HepG2 (cell line): ENCODE results near the gene BRPF1. TPM values are rescaled to one million over a fixed set of nuclear protein-coding genes. Genes with fewer than 3 reads are reported as not detected.

Source experiments
- ATF5 ChIP-seq: sonication (generic); formaldehyde crosslinking; IDR thresholded peaks from 2 replicates; pipeline ENCODE4 v1.4.0; 2020; ENCODE audit warnings: mild to moderate bottlenecking, low read depth, missing genetic modification reagents
- DRAP1 ChIP-seq: IDR thresholded peaks from 2 replicates; pipeline ENCODE4 v1.6.1; 2016; ENCODE audit warnings: missing genetic modification reagents, missing compliant biosample characterization
- HNF4A ChIP-seq: sonication (generic); formaldehyde crosslinking; IDR thresholded peaks from 2 replicates; pipeline ENCODE4 v1.4.0; 2020; ENCODE audit warnings: missing genetic modification reagents
- HNRNPUL1 ChIP-seq: fragments of 200-400 bp; formaldehyde crosslinking; IDR thresholded peaks from 2 replicates; pipeline ENCODE4 v1.6.1; 2017; ENCODE audit warnings: low read depth, mild to moderate bottlenecking, low read length, moderate library complexity
- MAFG ChIP-seq: sonication (generic); formaldehyde crosslinking; IDR thresholded peaks from 2 replicates; pipeline ENCODE4 v1.5.1; 2020; ENCODE audit warnings: mild to moderate bottlenecking, missing genetic modification reagents
- NR1H2 ChIP-seq: sonication (generic); formaldehyde crosslinking; IDR thresholded peaks from 2 replicates; pipeline ENCODE4 v1.8.1; 2022; ENCODE audit warnings: low read depth, missing genetic modification reagents, borderline replicate concordance
- NR2F1 ChIP-seq, 2 experiments: fragments of 450-650 bp in 1 of 2; formaldehyde crosslinking in 1 of 2; IDR thresholded peaks; 2 replicates each; pipeline versions ENCODE4 v1.5.0 to v1.6.1; 2016 to 2020; ENCODE audit warnings: mild to moderate bottlenecking in 1 of 2, missing compliant biosample characterization in 1 of 2, missing genetic modification reagents in 1 of 2, moderate library complexity in 1 of 2
- PAWR ChIP-seq: sonication (generic); formaldehyde crosslinking; IDR thresholded peaks from 2 replicates; pipeline ENCODE4 v1.4.0; 2020; ENCODE audit warnings: missing genetic modification reagents, mild to moderate bottlenecking, borderline replicate concordance
- PBX3 ChIP-seq: sonication (generic); formaldehyde crosslinking; IDR thresholded peaks from 2 replicates; pipeline ENCODE4 v1.8.1; 2023; ENCODE audit warnings: missing genetic modification reagents, inconsistent platforms, borderline replicate concordance
- SMAD3 ChIP-seq: sonication (generic); formaldehyde crosslinking; IDR thresholded peaks from 2 replicates; pipeline ENCODE4 v1.4.0; 2020; ENCODE audit warnings: missing genetic modification reagents
- SOX6 ChIP-seq, 2 experiments: fragments of 450-650 bp in 1 of 2; sonication (generic) in 1 of 2; formaldehyde crosslinking in 1 of 2; IDR thresholded peaks; 2 replicates each; pipeline versions ENCODE4 v1.4.0 to v1.6.1; 2017 to 2020; ENCODE audit warnings: antibody characterized with exemption in 1 of 2, mild to moderate bottlenecking in 1 of 2, missing genetic modification reagents in 1 of 2
- TSC22D2 ChIP-seq: sonication (generic); formaldehyde crosslinking; IDR thresholded peaks from 2 replicates; pipeline ENCODE4 v1.5.1; 2020; ENCODE audit warnings: missing genetic modification reagents, mild to moderate bottlenecking, borderline replicate concordance
- XBP1 ChIP-seq: sonication (generic); formaldehyde crosslinking; IDR thresholded peaks from 2 replicates; pipeline ENCODE4 v1.5.0; 2020; ENCODE audit warnings: missing genetic modification reagents
- ZBED4 ChIP-seq: sonication (generic); formaldehyde crosslinking; IDR thresholded peaks from 2 replicates; pipeline ENCODE4 v1.4.0; 2020; ENCODE audit warnings: missing genetic modification reagents, borderline replicate concordance
- ZBTB26 ChIP-seq: IDR thresholded peaks from 2 replicates; pipeline ENCODE4 v1.6.1; 2016; ENCODE audit warnings: missing compliant biosample characterization, missing genetic modification reagents, borderline replicate concordance
- ZBTB8A ChIP-seq: sonication (generic); formaldehyde crosslinking; IDR thresholded peaks from 2 replicates; pipeline ENCODE4 v1.4.0; 2020; ENCODE audit warnings: mild to moderate bottlenecking, low read depth, missing genetic modification reagents, borderline replicate concordance
- ZKSCAN8 ChIP-seq: IDR thresholded peaks from 2 replicates; pipeline ENCODE4 v1.6.1; 2016; ENCODE audit warnings: borderline replicate concordance, missing genetic modification reagents, missing compliant biosample characterization
- ZNF431 ChIP-seq: sonication (generic); formaldehyde crosslinking; IDR thresholded peaks from 2 replicates; pipeline ENCODE4 v1.9.0; 2022; ENCODE audit warnings: missing genetic modification reagents, low read depth, mild to moderate bottlenecking, borderline replicate concordance
- ZNF44 ChIP-seq: sonication (generic); formaldehyde crosslinking; IDR thresholded peaks from 2 replicates; pipeline ENCODE4 v1.5.1; 2020; ENCODE audit warnings: mild to moderate bottlenecking, missing genetic modification reagents
- ZNF615 ChIP-seq: sonication (generic); formaldehyde crosslinking; IDR thresholded peaks from 2 replicates; pipeline ENCODE4 v1.5.0; 2020; ENCODE audit warnings: mild to moderate bottlenecking, missing genetic modification reagents, borderline replicate concordance
- polyA plus RNA-seq, 8 experiments: library from polyadenylated mRNA; depleted of rRNA in 3 of 8; stranded (reverse) in 7 of 8; unstranded in 1 of 8; fragments of >200 nt; fragmentation: Illumina TruSeq in 4 of 8; extraction: Trizol in 4 of 8; gene quantifications; 2 replicates each; pipeline versions ENCODE4 v1.2.1 to v1.2.3, GENCODE V29; 2011 to 2016; ENCODE audit warnings: low read depth in 4 of 8, missing spikeins in 1 of 8, mixed read lengths in 1 of 8; ENCODE audit not compliant: insufficient read depth in 1 of 8
- total RNA-seq, 5 experiments: library from RNA; depleted of rRNA; stranded (reverse); fragments of >200 nt; fragmentation: Illumina TruSeq; extraction: Trizol; gene quantifications; 2 replicates each; pipeline ENCODE4 v1.2.3, GENCODE V29; 2016; ENCODE audit warnings: low read depth in 1 of 5

Gene BRPF1
- total and polyA plus RNA-seq, 2 of the 13 experiments (the other 11 are each of a cell fraction or from before 2014, with no cell fraction given), result 7.3 to 10.0 TPM

- TF ChIP-seq ZNF615 (CRISPR knock-in tag) (no peak), XBP1 (CRISPR knock-in tag) (no peak), ZNF431 (CRISPR knock-in tag) (no peak), MAFG (CRISPR knock-in tag) (no peak), PBX3 (CRISPR knock-in tag) (no peak), NR1H2 (CRISPR knock-in tag) (no peak), ZBED4 (CRISPR knock-in tag) (no peak; the same call in 1 of the 2 replicates), NR2F1 (CRISPR knock-in tag; IDR thresholded peaks at IDR 0.05) (no peak), ZKSCAN8 (no peak), ZNF44 (CRISPR knock-in tag) (no peak; the same call in 1 of the 2 replicates), ZBTB8A (CRISPR knock-in tag) (no peak), ATF5 (CRISPR knock-in tag) (no peak), ZBTB26 (CRISPR knock-in tag) (no peak), HNF4A (CRISPR knock-in tag) (0 out of 2 replicates have a peak, but pooled peaks have one; percentile 6), TSC22D2 (CRISPR knock-in tag) (no peak), SMAD3 (no peak), HNRNPUL1 (no peak), SOX6 (IDR thresholded peaks at IDR 0.05) (no peak), SOX6 (CRISPR knock-in tag; IDR thresholded peaks at IDR 0.05) (no peak; the same call in none of the 2 replicates), DRAP1 (CRISPR knock-in tag) (peak; percentile 75), PAWR (peak; percentile 86; the same call in 1 of the 2 replicates)
These were observed 18.4 kb downstream of the BRPF1 start, which contains the start of gene OGG1 (continued) for GRCh38 chr3:9749645-9750555.
